Measurements from ENCODE around the gene PKD2. TPM values are rescaled to one million over a fixed set of nuclear protein-coding genes. Genes with fewer than 3 reads are reported as not detected.

Gene PKD2
- total RNA-seq, 4 donors from 2014 or later, result 30.9 to 50.0 (median 40.7) TPM

DNA sequence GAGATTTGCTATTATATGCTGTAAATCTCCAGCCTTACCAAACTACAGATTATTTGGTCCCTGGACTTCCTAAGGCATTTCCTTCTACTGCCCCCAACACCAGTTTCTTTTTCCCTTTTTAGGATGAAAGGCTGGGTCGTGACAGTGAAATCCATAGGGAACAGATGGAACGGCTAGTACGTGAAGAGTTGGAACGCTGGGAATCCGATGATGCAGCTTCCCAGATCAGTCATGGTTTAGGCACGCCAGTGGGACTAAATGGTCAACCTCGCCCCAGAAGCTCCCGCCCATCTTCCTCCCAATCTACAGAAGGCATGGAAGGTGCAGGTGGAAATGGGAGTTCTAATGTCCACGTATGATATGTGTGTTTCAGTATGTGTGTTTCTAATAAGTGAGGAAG is 67.9 kb downstream of the PKD2 start:
- WGBS, 2 donors, result 90 to 94% methylated on average over 9 of the region's 9 CpGs
- H3K36me3 ChIP-seq, result peaks cover 22 to 35% of the 10 kb centered on the region in 2 donors
- H3K27me3 ChIP-seq, result no peaks in the 10 kb centered on the region
- TF ChIP-seq POLR2A (IDR thresholded peaks at IDR 0.05) (no peak), CTCF (IDR thresholded peaks at IDR 0.05) (no peak)
- H3K27ac ChIP-seq, result no peak overlapping the region
- no peaks in the 10 kb centered on the region for H3K4me1 ChIP-seq
- no peak overlapping the region for H3K4me3 ChIP-seq (replicated peaks in 1 of 3)
- H3K9me3 ChIP-seq, result no peaks in the 10 kb centered on the region
- DNase-seq, result no peak
- intact Hi-C loops (cut with DNase I), result no loop called here

- Histone ChIP-seq H3K4me3 (replicated peaks in 1 of 3) (no peak overlapping the region), H3K4me1 (no peaks in the 10 kb centered on the region), H3K36me3 (peaks cover 12% of the 10 kb centered on the region in 2 donors), H3K9me3 (no peaks in the 10 kb centered on the region), H3K27me3 (no peaks in the 10 kb centered on the region), H3K27ac (no peak overlapping the region)
- no peak for DNase-seq
- intact Hi-C loops (cut with DNase I), result no loop called here
- TF ChIP-seq POLR2A (IDR thresholded peaks at IDR 0.05) (no peak), CTCF (IDR thresholded peaks at IDR 0.05) (no peak)
- WGBS, 2 donors, result 86 to 90% methylated on average over 7 of the region's 7 CpGs
Observed at GRCh38 chr4:88077911-88078524, 70.6 kb downstream of the PKD2 start.

GRCh38 chr4:88078579-88078978 is 71.1 kb downstream of the PKD2 start:
- no peak for TF ChIP-seq CTCF (IDR thresholded peaks at IDR 0.05)
- no peak for TF ChIP-seq POLR2A (IDR thresholded peaks at IDR 0.05)
- H3K9me3 ChIP-seq, result no peaks in the 10 kb centered on the region
- H3K36me3 ChIP-seq, result peaks cover 8 to 12% of the 10 kb centered on the region in 2 donors
- H3K27me3 ChIP-seq, result no peaks in the 10 kb centered on the region
- intact Hi-C loops (cut with DNase I), result no loop called here
- DNase-seq, result no peak
- no peak overlapping the region for H3K27ac ChIP-seq
- no peak overlapping the region for H3K4me3 ChIP-seq (replicated peaks in 1 of 3)
- H3K4me1 ChIP-seq, result no peaks in the 10 kb centered on the region
- WGBS, 2 donors, result 95 to 96% methylated on average over 2 of the region's 2 CpGs

DNA sequence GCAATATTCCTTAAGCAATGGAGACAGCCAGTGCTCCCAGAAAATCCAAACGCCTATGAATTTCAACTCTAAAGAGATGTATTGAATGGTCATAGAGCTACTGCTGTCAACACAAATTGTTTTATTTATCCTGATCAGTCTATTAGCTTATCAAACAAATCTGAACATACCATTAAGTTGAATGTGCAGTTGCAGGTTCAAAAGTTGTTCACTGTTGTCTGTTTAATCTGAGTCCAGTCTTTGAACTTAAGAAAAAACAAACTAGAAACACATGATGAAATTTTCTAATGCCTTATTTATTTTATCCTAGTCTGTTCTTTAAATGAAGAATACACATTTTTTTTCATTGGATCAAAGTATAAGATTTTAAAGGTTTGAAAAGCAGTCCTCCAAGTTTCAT is 73.2 kb downstream of the PKD2 start:
- H3K9me3 ChIP-seq, result no peaks in the 10 kb centered on the region
- peaks cover 0 to under 1% of the 10 kb centered on the region in 2 donors for H3K36me3 ChIP-seq
- 90 to 96% methylated on average over 1 of the region's 1 CpG for WGBS, 2 donors
- H3K27ac ChIP-seq, result no peak overlapping the region
- DNase-seq, result no peak
- no peaks in the 10 kb centered on the region for H3K27me3 ChIP-seq
- H3K4me1 ChIP-seq, result no peaks in the 10 kb centered on the region
- intact Hi-C loops (cut with DNase I), result no loop called here
- no peak overlapping the region for H3K4me3 ChIP-seq (replicated peaks in 1 of 3)
- TF ChIP-seq POLR2A (IDR thresholded peaks at IDR 0.05) (no peak), CTCF (IDR thresholded peaks at IDR 0.05) (no peak)

DNA sequence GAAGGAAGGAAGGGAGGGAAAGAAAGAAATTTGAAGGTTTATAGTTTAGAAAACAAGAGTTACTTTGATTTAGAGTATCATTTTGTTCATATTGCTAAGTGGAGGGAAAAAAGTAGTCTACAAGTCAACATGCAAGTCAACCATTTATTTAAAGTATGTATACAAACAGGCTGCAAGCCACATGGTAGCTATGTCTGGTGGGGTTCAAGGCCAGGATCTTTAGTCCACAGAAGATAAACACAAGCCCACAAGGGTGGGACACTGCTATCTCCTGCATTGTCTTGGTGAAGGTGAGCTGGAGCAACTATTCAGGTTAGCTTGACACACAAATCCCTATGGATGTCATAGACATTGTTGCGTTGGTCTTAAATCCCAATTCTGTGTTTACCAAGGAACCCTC is 79.6 kb downstream of the PKD2 start:
- H3K27me3 ChIP-seq, result no peaks in the 10 kb centered on the region
- no peaks in the 10 kb centered on the region for H3K4me1 ChIP-seq
- intact Hi-C loops (cut with DNase I), result no loop called here
- 95 to 100% methylated on average over 1 of the region's 1 CpG for WGBS, 2 donors
- H3K36me3 ChIP-seq, result no peaks in the 10 kb centered on the region
- no peak overlapping the region for H3K4me3 ChIP-seq (replicated peaks in 1 of 3)
- TF ChIP-seq POLR2A (IDR thresholded peaks at IDR 0.05) (no peak), CTCF (IDR thresholded peaks at IDR 0.05) (no peak)
- H3K27ac ChIP-seq, result no peak overlapping the region
- DNase-seq, result no peak
- no peaks in the 10 kb centered on the region for H3K9me3 ChIP-seq
